Activated T-helper 2 cell treated with anti-CD3 and anti-CD28 coated beads, Interferon-gamma antibody, Interleukin-2, Interleukin-4, amounts not matched to agents 10 μg/mL and 5 μg/mL and 100 μg/mL, durations not matched to agents 14 hours and 24 hours and 36 hours (primary cell): ENCODE results near the gene SRP68. TPM values are rescaled to one million over a fixed set of nuclear protein-coding genes. Genes with fewer than 3 reads are reported as not detected.

Experiments
- DNase-seq: peaks from one replicate; pipeline ENCODE4 v3.0.0; 2021; ENCODE audit warnings: low spot score
- H3K27ac Mint-ChIP-seq: one replicate; pipeline ENCODE4 v1.8.0; 2021; ENCODE audit warnings: mixed read lengths
- H3K27me3 Mint-ChIP-seq: one replicate; pipeline ENCODE4 v1.8.0; 2021; ENCODE audit warnings: low read depth, mixed read lengths
- H3K36me3 Mint-ChIP-seq: one replicate; pipeline ENCODE4 v1.8.0; 2021; ENCODE audit warnings: low read depth, mixed read lengths
- H3K4me1 Mint-ChIP-seq: one replicate; pipeline ENCODE4 v1.8.0; 2021; ENCODE audit warnings: low read depth, mixed read lengths
- H3K4me3 Mint-ChIP-seq: one replicate; pipeline ENCODE4 v1.8.0; 2021; ENCODE audit warnings: low read depth, mild to moderate bottlenecking, moderate library complexity, mixed read lengths
- H3K9me3 Mint-ChIP-seq: one replicate; pipeline ENCODE4 v1.8.0; 2021; ENCODE audit warnings: mixed read lengths
- intact Hi-C: fragments of 100-400 bp; cut with micrococcal nuclease; formaldehyde crosslinking; loops from one replicate; pipeline ENCODE4 v1.15.1; 2023
- total RNA-seq: library from RNA; stranded (reverse); gene quantifications from 2 replicates; pipeline ENCODE4 v1.2.3, GENCODE V29; 2022

The SRP68 gene
- total RNA-seq, 1 donor from 2014 or later = 188 TPM

- Mint-ChIP-seq H3K27me3 (no peaks in the 10 kb centered on the region), H3K4me3 (no peak overlapping the region), H3K9me3 (no peaks in the 10 kb centered on the region), H3K27ac (no peak overlapping the region), H3K4me1 (no peaks in the 10 kb centered on the region), H3K36me3 (no peaks in the 10 kb centered on the region)
- no peak for DNase-seq
- intact Hi-C loops = no loop called here
Measured at GRCh38 chr17:76008630-76009425, 63.5 kb downstream of the SRP68 start.

DNA sequence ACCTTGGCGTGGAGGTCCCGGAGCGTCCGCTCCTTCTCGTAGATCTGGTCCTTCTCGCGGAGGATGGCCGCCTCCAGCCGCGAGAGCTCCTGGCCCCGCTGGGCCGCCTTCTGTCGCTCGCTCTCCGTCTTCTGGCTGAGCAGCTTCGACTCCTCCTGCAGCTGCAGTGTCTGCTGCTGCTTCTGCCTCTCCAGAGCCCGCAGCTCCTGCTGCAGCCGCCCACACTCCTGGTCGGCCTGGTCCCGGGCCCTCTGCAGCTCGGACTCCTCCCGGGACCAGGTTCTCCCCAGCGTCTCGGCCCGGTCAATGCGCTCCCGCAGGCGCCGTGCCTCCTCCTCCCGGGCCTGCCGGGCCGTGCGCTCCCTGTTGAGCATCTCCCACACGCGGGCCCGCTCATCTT lies 64.1 kb downstream of the SRP68 start:
- intact Hi-C loops = no loop called here
- no peaks in the 10 kb centered on the region for H3K36me3 Mint-ChIP-seq
- no peak overlapping the region for H3K27ac Mint-ChIP-seq
- H3K27me3 Mint-ChIP-seq = no peaks in the 10 kb centered on the region
- DNase-seq = no peak
- H3K9me3 Mint-ChIP-seq = no peaks in the 10 kb centered on the region
- H3K4me1 Mint-ChIP-seq = no peaks in the 10 kb centered on the region
- H3K4me3 Mint-ChIP-seq = no peak overlapping the region

- Mint-ChIP-seq H3K36me3 (no peaks in the 10 kb centered on the region), H3K9me3 (no peaks in the 10 kb centered on the region), H3K27me3 (no peaks in the 10 kb centered on the region), H3K27ac (no peak overlapping the region), H3K4me1 (no peaks in the 10 kb centered on the region), H3K4me3 (no peak overlapping the region)
- DNase-seq = no peak
- intact Hi-C loops = no loop called here
Measured at GRCh38 chr17:76007850-76008165, 64.5 kb downstream of the SRP68 start.

GRCh38 chr17:76007131-76007849 lies 65.0 kb downstream of the SRP68 start:
- Mint-ChIP-seq H3K4me1 (no peaks in the 10 kb centered on the region), H3K9me3 (no peaks in the 10 kb centered on the region)
- intact Hi-C loops = no loop called here

GRCh38 chr17:76005263-76006149 lies 66.8 kb downstream of the SRP68 start:
- no peak overlapping the region for H3K27ac Mint-ChIP-seq
- H3K4me3 Mint-ChIP-seq = no peak overlapping the region
- no peaks in the 10 kb centered on the region for H3K36me3 Mint-ChIP-seq
- H3K4me1 Mint-ChIP-seq = no peaks in the 10 kb centered on the region
- DNase-seq = peak; percentile 73
- intact Hi-C loops = loop anchor here (1.0 kb wide), 1 partner anchor 100 kb away; no protein-coding TSS in a partner anchor
- no peaks in the 10 kb centered on the region for H3K27me3 Mint-ChIP-seq
- no peaks in the 10 kb centered on the region for H3K9me3 Mint-ChIP-seq

More at GRCh38 chr17:76007131-76007849, 65.0 kb downstream of the SRP68 start:
- no peak overlapping the region for H3K27ac Mint-ChIP-seq
- H3K4me3 Mint-ChIP-seq = no peak overlapping the region
- DNase-seq = no peak
- H3K27me3 Mint-ChIP-seq = no peaks in the 10 kb centered on the region
- H3K36me3 Mint-ChIP-seq = no peaks in the 10 kb centered on the region

DNA sequence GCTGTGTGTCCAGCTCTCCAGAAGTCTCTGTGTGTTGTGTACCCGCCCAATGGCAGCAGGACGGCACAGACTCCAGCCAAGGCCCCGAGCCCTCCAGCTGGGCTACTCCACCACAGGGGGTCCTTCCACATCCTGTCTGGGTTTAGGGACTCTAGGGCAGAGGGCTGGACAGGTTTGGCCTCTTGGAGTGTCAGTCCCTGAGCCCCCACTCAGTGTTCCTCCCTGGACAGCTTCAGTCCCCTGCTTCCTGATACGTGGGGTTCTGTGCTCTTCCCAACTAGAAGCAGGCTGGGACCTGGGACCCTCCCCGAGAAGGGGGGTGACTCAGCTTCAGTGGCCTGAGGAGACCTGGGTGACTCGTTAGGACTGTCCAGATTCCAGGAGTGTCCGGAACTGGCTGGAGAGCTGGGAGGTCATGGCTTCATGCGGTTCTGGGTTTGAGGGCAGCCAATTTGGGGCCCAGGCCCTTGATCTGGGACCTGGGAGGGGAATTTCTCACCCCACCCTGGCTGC lies 67.5 kb downstream of the SRP68 start:
- Mint-ChIP-seq H3K27me3 (no peaks in the 10 kb centered on the region), H3K4me3 (no peak overlapping the region), H3K4me1 (no peaks in the 10 kb centered on the region), H3K27ac (no peak overlapping the region), H3K36me3 (no peaks in the 10 kb centered on the region), H3K9me3 (no peaks in the 10 kb centered on the region)
- DNase-seq = no peak
- intact Hi-C loops = loop anchor here (1.0 kb wide), 1 partner anchor 100 kb away; no protein-coding TSS in a partner anchor

- no peaks in the 10 kb centered on the region for H3K4me1 Mint-ChIP-seq
- DNase-seq = no peak
- no peaks in the 10 kb centered on the region for H3K36me3 Mint-ChIP-seq
- no peaks in the 10 kb centered on the region for H3K9me3 Mint-ChIP-seq
- intact Hi-C loops = no loop called here
- no peak overlapping the region for H3K27ac Mint-ChIP-seq
- no peak overlapping the region for H3K4me3 Mint-ChIP-seq
- H3K27me3 Mint-ChIP-seq = no peaks in the 10 kb centered on the region
Measured at GRCh38 chr17:76003915-76004314, 68.4 kb downstream of the SRP68 start.

GRCh38 chr17:76002100-76002499 lies 70.2 kb downstream of the SRP68 start:
- H3K27ac Mint-ChIP-seq = no peak overlapping the region
- peaks cover under 1% of the 10 kb centered on the region for H3K36me3 Mint-ChIP-seq
- H3K4me3 Mint-ChIP-seq = no peak overlapping the region
- H3K4me1 Mint-ChIP-seq = peaks cover 8% of the 10 kb centered on the region
- no peaks in the 10 kb centered on the region for H3K9me3 Mint-ChIP-seq
- no peak for DNase-seq
- H3K27me3 Mint-ChIP-seq = no peaks in the 10 kb centered on the region
- intact Hi-C loops = no loop called here

GRCh38 chr17:76000755-76001521 lies 71.4 kb downstream of the SRP68 start, which contains the start of gene CDK3:
CDK3 (plus strand) TSS chr17:76000855; CDS start chr17:76001426, 571 bp downstream.
- Mint-ChIP-seq H3K27ac (no peak within 1 kb of the TSS), H3K4me1 (peaks cover 15% of the 10 kb centered on the region), H3K9me3 (no peaks in the 10 kb centered on the region), H3K36me3 (peaks cover 4% of the 10 kb centered on the region), H3K27me3 (no peaks in the 10 kb centered on the region), H3K4me3 (no peak within 1 kb of the TSS)
- intact Hi-C loops = no loop called here
- no peak for DNase-seq

DNA sequence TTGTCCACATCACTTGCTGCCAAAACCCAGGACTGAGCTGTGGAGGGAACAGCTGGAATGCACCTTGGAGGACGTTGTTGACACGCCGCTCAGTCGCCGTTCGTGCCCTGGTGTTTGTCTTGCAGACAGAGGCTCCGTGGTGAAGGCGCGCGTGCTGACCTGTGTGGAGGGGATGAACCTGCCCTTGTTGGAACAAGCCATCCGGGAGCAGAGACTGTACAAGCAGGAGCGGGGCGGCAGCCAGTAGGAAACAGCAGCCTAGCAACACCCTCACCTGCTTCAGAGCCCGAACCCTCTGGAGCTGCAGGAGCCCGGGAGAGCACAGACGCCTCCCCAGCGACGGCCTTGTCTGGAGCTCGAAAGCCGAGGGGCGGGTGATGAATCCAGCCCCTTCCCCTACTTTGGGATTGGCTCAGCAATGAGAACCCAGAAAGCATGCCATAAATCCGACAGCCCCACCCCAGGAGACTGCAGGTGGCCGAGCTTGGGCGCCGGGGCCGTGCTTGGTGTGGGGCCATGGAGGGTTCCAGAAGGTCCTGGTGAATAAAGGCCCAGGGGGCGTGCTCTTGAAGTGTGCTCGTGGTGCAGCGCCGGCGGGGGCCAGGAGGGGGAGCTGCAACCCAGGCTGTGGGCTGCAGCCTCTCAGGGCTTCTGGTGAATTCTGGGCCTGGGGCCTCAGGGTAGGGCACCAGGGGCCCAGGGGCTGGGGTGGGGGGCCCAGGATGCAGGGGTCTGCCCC lies 72.1 kb downstream of the SRP68 start:
- H3K9me3 Mint-ChIP-seq = no peaks in the 10 kb centered on the region
- peaks cover 4% of the 10 kb centered on the region for H3K36me3 Mint-ChIP-seq
- intact Hi-C loops = no loop called here

GRCh38 chr17:75998327-75998795 lies 74.0 kb downstream of the SRP68 start:
- DNase-seq = no peak
- peaks cover 15% of the 10 kb centered on the region for H3K4me1 Mint-ChIP-seq
- intact Hi-C loops = no loop called here
- no peak overlapping the region for H3K4me3 Mint-ChIP-seq
- no peaks in the 10 kb centered on the region for H3K9me3 Mint-ChIP-seq
- no peak overlapping the region for H3K27ac Mint-ChIP-seq
- no peaks in the 10 kb centered on the region for H3K27me3 Mint-ChIP-seq
- H3K36me3 Mint-ChIP-seq = peaks cover 8% of the 10 kb centered on the region

More for the DNA sequence above, 72.1 kb downstream of the SRP68 start:
- Mint-ChIP-seq H3K27me3 (no peaks in the 10 kb centered on the region), H3K4me1 (peaks cover 15% of the 10 kb centered on the region), H3K27ac (no peak overlapping the region), H3K4me3 (no peak overlapping the region)
- DNase-seq = peak; percentile 52
